Gastrocnemius medialis (tissue), 4 donors: ENCODE measurements around the gene ASTN2.

Source experiments
- CTCF ChIP-seq, 5 experiments: fragments of 450-650 bp in 3 of 5; fragments of 200-600 bp in 2 of 5; sonication (generic) in 2 of 5; IDR thresholded peaks in 4 of 5; conservative IDR thresholded peaks in 1 of 5; 1 replicate in 4 of 5; 2 replicates in 1 of 5; pipeline ENCODE4 v1.5.1; 2016 to 2019; ENCODE audit warnings: antibody characterized with exemption in 5 of 5, mild to moderate bottlenecking in 3 of 5, moderate library complexity in 3 of 5
- POLR2A ChIP-seq, 2 donors: fragments of 450-650 bp; IDR thresholded peaks; one replicate each; pipeline ENCODE4 v1.6.1; 2017; ENCODE audit warnings: antibody characterized with exemption in 2 of 2, mild to moderate bottlenecking in 2 of 2, moderate library complexity in 2 of 2

- no peak for TF ChIP-seq CTCF (IDR thresholded peaks at IDR 0.05 in 4 of 5, conservative IDR thresholded peaks at IDR 0.05 in 1 of 5)
- no peak for TF ChIP-seq POLR2A (IDR thresholded peaks at IDR 0.05)
These were observed 541.4 kb downstream of the ASTN2 start for GRCh38 chr9:116873491-116873890.
